HepG2 (cell line): ENCODE data around the gene GGA2. TPM values are rescaled to one million over a fixed set of nuclear protein-coding genes. Genes with fewer than 3 reads are reported as not detected.
A peak's percentile ranks its signal among the peaks of the same experiment; 100 is the strongest.

ENCODE experiments used
- FOSL2 ChIP-seq: sonication (generic); formaldehyde crosslinking; IDR thresholded peaks from 2 replicates; pipeline ENCODE4 v1.4.0; 2020; ENCODE audit warnings: missing genetic modification reagents
- FOXM1 ChIP-seq: sonication (generic); formaldehyde crosslinking; IDR thresholded peaks from 2 replicates; pipeline ENCODE4 v1.5.0; 2020; ENCODE audit warnings: missing genetic modification reagents
- HCFC1 ChIP-seq: fragments of 150-350 bp; IDR thresholded peaks from 2 replicates; pipeline ENCODE4 v1.6.1; 2014; ENCODE audit warnings: low read depth, low read length
- HMG20A ChIP-seq: IDR thresholded peaks from 2 replicates; pipeline ENCODE4 v1.6.1; 2016; ENCODE audit warnings: borderline replicate concordance
- MBNL3 ChIP-seq: fragments of 250-450 bp; sonication (Bioruptor Pico); conservative IDR thresholded peaks from 2 replicates; pipeline ENCODE4 v1.8.0; 2022; ENCODE audit warnings: mild to moderate bottlenecking, inconsistent platforms
- SNRNP70 ChIP-seq: fragments of 200-400 bp; formaldehyde crosslinking; IDR thresholded peaks from 2 replicates; pipeline ENCODE4 v1.6.1; 2017; ENCODE audit warnings: mild to moderate bottlenecking, low read depth, low read length, moderate library complexity
- TBL1XR1 ChIP-seq: fragments of 150-350 bp; IDR thresholded peaks from 2 replicates; pipeline ENCODE4 v1.6.1; 2014; ENCODE audit warnings: borderline replicate concordance, low read length; ENCODE audit not compliant: partially characterized antibody
- ZNF30 ChIP-seq: sonication (generic); formaldehyde crosslinking; IDR thresholded peaks from 2 replicates; pipeline ENCODE4 v1.5.0; 2020; ENCODE audit warnings: mild to moderate bottlenecking, missing genetic modification reagents
- ZNF44 ChIP-seq: sonication (generic); formaldehyde crosslinking; IDR thresholded peaks from 2 replicates; pipeline ENCODE4 v1.5.1; 2020; ENCODE audit warnings: mild to moderate bottlenecking, missing genetic modification reagents
- ZNF615 ChIP-seq: sonication (generic); formaldehyde crosslinking; IDR thresholded peaks from 2 replicates; pipeline ENCODE4 v1.5.0; 2020; ENCODE audit warnings: mild to moderate bottlenecking, missing genetic modification reagents, borderline replicate concordance
- polyA plus RNA-seq, 8 experiments: library from polyadenylated mRNA; depleted of rRNA in 3 of 8; stranded (reverse) in 7 of 8; unstranded in 1 of 8; fragments of >200 nt; fragmentation: Illumina TruSeq in 4 of 8; extraction: Trizol in 4 of 8; gene quantifications; 2 replicates each; pipeline versions ENCODE4 v1.2.1 to v1.2.3, GENCODE V29; 2011 to 2016; ENCODE audit warnings: low read depth in 4 of 8, missing spikeins in 1 of 8, mixed read lengths in 1 of 8; ENCODE audit not compliant: insufficient read depth in 1 of 8
- total RNA-seq, 5 experiments: library from RNA; depleted of rRNA; stranded (reverse); fragments of >200 nt; fragmentation: Illumina TruSeq; extraction: Trizol; gene quantifications; 2 replicates each; pipeline ENCODE4 v1.2.3, GENCODE V29; 2016; ENCODE audit warnings: low read depth in 1 of 5
- TF ChIP-seq, protein P1 (sequence below): sonication (generic); formaldehyde crosslinking; IDR thresholded peaks from one replicate; pipeline ENCODE4 v1.5.1; 2020; ENCODE audit warnings: mild to moderate bottlenecking, missing genetic modification reagents; ENCODE audit errors: not compliant biosample characterization
- TF ChIP-seq, protein P2 (sequence below): sonication (generic); formaldehyde crosslinking; IDR thresholded peaks from 2 replicates; pipeline ENCODE4 v1.5.0; 2020; ENCODE audit warnings: missing genetic modification reagents
- TF ChIP-seq, protein P3 (sequence below): sonication (generic); formaldehyde crosslinking; IDR thresholded peaks from 2 replicates; pipeline ENCODE4 v1.5.1; 2020; ENCODE audit warnings: mild to moderate bottlenecking, missing genetic modification reagents, borderline replicate concordance
- TF ChIP-seq, protein P4 (sequence below): IDR thresholded peaks from 2 replicates; pipeline ENCODE4 v1.6.1; 2012; ENCODE audit warnings: inconsistent platforms

Gene GGA2
- total and polyA plus RNA-seq, 2 of the 13 experiments (the other 11 are each of a cell fraction or from before 2014, with no cell fraction given) = 51.5 to 69.8 TPM

DNA sequence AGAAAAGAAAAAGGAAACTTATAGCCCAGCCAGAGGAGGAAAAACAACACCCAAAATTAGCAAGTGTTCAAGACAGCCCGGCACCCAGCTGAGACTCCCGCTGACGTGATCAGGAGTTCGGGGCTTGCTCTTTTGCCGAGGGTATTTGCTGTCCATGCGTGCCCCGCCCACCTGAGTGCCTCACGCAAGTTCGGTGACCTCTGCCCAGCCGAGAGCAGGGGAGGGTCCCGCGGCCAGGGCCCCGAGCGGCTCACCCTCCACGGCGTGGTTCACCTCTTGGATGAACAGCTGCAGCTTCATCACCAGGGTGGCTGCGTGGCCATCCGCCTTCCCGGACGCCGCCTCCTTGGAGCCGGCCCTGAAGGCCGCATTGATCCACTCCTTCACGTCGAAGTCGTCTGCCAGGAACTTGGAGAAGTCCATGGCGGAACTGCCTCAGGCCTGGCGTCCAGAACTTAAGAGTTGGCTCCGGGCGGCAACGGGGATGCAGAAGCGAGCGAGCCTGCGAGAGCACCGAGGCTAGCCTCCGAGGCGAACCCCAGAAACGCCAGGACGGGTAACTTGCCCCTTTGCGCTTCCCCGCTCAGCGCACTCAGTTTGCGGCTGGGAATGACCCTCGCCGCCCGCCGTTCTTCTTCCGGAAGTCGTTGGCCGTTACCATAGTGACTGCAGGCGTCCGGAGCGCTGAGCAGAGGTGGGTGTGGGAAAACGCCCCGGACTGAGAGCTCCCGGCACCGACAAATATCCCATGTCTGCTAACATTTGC, 57.5 kb downstream of the GGA2 start, which contains the start of gene COG7 (continued):
- TF ChIP-seq ZNF44 (CRISPR knock-in tag) = peak; percentile 92; the same call in 1 of the 2 replicates
- no peak for TF ChIP-seq SNRNP70
- peak; percentile 92; the same call in 1 of the 2 replicates for TF ChIP-seq ZNF30 (CRISPR knock-in tag)
- no peak for TF ChIP-seq MBNL3 (CRISPR knock-in tag)
- TF ChIP-seq, protein P1, sequence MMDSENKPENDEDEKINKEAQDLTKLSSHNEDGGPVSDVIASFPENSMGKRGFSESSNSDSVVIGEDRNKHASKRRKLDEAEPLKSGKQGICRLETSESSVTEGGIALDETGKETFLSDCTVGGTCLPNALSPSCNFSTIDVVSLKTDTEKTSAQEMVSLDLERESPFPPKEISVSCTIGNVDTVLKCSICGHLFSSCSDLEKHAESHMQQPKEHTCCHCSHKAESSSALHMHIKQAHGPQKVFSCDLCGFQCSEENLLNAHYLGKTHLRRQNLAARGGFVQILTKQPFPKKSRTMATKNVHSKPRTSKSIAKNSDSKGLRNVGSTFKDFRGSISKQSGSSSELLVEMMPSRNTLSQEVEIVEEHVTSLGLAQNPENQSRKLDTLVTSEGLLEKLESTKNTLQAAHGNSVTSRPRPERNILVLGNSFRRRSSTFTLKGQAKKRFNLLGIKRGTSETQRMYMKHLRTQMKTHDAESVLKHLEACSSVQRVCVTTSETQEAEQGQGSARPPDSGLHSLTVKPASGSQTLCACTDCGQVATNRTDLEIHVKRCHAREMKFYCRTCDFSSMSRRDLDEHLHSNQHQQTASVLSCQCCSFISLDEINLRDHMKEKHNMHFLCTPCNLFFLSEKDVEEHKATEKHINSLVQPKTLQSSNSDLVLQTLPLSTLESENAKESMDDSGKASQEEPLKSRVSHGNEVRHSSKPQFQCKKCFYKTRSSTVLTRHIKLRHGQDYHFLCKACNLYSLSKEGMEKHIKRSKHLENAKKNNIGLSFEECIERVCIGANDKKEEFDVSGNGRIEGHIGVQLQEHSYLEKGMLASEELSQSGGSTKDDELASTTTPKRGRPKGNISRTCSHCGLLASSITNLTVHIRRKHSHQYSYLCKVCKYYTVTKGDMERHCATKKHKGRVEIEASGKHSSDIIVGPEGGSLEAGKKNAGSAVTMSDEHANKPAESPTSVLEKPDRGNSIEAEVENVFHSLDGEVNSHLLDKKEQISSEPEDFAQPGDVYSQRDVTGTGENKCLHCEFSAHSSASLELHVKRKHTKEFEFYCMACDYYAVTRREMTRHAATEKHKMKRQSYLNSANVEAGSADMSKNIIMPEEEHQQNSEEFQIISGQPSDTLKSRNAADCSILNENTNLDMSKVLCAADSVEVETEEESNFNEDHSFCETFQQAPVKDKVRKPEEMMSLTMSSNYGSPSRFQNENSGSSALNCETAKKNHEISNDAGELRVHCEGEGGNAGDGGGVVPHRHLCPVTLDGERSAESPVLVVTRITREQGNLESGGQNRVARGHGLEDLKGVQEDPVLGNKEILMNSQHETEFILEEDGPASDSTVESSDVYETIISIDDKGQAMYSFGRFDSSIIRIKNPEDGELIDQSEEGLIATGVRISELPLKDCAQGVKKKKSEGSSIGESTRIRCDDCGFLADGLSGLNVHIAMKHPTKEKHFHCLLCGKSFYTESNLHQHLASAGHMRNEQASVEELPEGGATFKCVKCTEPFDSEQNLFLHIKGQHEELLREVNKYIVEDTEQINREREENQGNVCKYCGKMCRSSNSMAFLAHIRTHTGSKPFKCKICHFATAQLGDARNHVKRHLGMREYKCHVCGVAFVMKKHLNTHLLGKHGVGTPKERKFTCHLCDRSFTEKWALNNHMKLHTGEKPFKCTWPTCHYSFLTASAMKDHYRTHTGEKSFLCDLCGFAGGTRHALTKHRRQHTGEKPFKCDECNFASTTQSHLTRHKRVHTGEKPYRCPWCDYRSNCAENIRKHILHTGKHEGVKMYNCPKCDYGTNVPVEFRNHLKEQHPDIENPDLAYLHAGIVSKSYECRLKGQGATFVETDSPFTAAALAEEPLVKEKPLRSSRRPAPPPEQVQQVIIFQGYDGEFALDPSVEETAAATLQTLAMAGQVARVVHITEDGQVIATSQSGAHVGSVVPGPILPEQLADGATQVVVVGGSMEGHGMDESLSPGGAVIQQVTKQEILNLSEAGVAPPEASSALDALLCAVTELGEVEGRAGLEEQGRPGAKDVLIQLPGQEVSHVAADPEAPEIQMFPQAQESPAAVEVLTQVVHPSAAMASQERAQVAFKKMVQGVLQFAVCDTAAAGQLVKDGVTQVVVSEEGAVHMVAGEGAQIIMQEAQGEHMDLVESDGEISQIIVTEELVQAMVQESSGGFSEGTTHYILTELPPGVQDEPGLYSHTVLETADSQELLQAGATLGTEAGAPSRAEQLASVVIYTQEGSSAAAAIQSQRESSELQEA (CRISPR knock-in tag) = peak; percentile 98
- TF ChIP-seq TBL1XR1 = peak; percentile 55
- TF ChIP-seq, protein P2, sequence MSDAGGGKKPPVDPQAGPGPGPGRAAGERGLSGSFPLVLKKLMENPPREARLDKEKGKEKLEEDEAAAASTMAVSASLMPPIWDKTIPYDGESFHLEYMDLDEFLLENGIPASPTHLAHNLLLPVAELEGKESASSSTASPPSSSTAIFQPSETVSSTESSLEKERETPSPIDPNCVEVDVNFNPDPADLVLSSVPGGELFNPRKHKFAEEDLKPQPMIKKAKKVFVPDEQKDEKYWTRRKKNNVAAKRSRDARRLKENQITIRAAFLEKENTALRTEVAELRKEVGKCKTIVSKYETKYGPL (CRISPR knock-in tag) = peak; percentile 57; the same call in 1 of the 2 replicates
- peak; percentile 59 for TF ChIP-seq HMG20A
- TF ChIP-seq, protein P3, sequence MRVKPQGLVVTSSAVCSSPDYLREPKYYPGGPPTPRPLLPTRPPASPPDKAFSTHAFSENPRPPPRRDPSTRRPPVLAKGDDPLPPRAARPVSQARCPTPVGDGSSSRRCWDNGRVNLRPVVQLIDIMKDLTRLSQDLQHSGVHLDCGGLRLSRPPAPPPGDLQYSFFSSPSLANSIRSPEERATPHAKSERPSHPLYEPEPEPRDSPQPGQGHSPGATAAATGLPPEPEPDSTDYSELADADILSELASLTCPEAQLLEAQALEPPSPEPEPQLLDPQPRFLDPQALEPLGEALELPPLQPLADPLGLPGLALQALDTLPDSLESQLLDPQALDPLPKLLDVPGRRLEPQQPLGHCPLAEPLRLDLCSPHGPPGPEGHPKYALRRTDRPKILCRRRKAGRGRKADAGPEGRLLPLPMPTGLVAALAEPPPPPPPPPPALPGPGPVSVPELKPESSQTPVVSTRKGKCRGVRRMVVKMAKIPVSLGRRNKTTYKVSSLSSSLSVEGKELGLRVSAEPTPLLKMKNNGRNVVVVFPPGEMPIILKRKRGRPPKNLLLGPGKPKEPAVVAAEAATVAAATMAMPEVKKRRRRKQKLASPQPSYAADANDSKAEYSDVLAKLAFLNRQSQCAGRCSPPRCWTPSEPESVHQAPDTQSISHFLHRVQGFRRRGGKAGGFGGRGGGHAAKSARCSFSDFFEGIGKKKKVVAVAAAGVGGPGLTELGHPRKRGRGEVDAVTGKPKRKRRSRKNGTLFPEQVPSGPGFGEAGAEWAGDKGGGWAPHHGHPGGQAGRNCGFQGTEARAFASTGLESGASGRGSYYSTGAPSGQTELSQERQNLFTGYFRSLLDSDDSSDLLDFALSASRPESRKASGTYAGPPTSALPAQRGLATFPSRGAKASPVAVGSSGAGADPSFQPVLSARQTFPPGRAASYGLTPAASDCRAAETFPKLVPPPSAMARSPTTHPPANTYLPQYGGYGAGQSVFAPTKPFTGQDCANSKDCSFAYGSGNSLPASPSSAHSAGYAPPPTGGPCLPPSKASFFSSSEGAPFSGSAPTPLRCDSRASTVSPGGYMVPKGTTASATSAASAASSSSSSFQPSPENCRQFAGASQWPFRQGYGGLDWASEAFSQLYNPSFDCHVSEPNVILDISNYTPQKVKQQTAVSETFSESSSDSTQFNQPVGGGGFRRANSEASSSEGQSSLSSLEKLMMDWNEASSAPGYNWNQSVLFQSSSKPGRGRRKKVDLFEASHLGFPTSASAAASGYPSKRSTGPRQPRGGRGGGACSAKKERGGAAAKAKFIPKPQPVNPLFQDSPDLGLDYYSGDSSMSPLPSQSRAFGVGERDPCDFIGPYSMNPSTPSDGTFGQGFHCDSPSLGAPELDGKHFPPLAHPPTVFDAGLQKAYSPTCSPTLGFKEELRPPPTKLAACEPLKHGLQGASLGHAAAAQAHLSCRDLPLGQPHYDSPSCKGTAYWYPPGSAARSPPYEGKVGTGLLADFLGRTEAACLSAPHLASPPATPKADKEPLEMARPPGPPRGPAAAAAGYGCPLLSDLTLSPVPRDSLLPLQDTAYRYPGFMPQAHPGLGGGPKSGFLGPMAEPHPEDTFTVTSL (CRISPR knock-in tag) = peak; percentile 76
- TF ChIP-seq HCFC1 = peak; percentile 71
- TF ChIP-seq, protein P4, sequence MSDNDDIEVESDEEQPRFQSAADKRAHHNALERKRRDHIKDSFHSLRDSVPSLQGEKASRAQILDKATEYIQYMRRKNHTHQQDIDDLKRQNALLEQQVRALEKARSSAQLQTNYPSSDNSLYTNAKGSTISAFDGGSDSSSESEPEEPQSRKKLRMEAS = peak; percentile 81
- no peak for TF ChIP-seq FOSL2 (CRISPR knock-in tag)
- 0 out of 2 replicates have a peak, but pooled peaks have one; percentile 79 for TF ChIP-seq ZNF615 (CRISPR knock-in tag)
- TF ChIP-seq FOXM1 (CRISPR knock-in tag) = no peak
